K562 (cell line): ENCODE results near the gene TBC1D17. TPM values are rescaled to one million over a fixed set of nuclear protein-coding genes. Genes with fewer than 3 reads are reported as not detected.

Experiments used
- AFF1 ChIP-seq, 2 experiments: fragments of 450-650 bp; IDR thresholded peaks; 2 replicates each; pipeline ENCODE4 v1.6.1; 2018; ENCODE audit warnings: mild to moderate bottlenecking in 2 of 2, low read depth in 1 of 2; ENCODE audit not compliant: partially characterized antibody in 2 of 2
- ARHGAP35 ChIP-seq: fragments of 450-650 bp; IDR thresholded peaks from 2 replicates; pipeline ENCODE4 v1.6.1; 2018; ENCODE audit not compliant: partially characterized antibody
- BRD4 ChIP-seq: fragments of 200-600 bp; sonication (generic); IDR thresholded peaks from 2 replicates; pipeline ENCODE4 v1.6.1; 2017; ENCODE audit warnings: inconsistent platforms
- DNMT1 ChIP-seq: fragments of 450-650 bp; IDR thresholded peaks from 2 replicates; pipeline ENCODE4 v1.6.1; 2016; ENCODE audit warnings: antibody characterized with exemption, mild to moderate bottlenecking
- ELF4 ChIP-seq: fragments of 450-650 bp; formaldehyde crosslinking; IDR thresholded peaks from 2 replicates; pipeline ENCODE4 v1.4.0; 2022; ENCODE audit warnings: missing genetic modification characterization
- IFI16 ChIP-seq: fragments of 250-450 bp; sonication (Bioruptor Pico); IDR thresholded peaks from 2 replicates; pipeline ENCODE4 v2.1.2; 2022; ENCODE audit warnings: mild to moderate bottlenecking, inconsistent platforms
- MLLT1 ChIP-seq, 2 experiments: fragments of 450-650 bp; IDR thresholded peaks; 2 replicates each; pipeline ENCODE4 v1.6.1; 2016
- NFATC3 ChIP-seq: fragments of 450-650 bp; IDR thresholded peaks from 2 replicates; pipeline ENCODE4 v1.6.1; 2017; ENCODE audit warnings: mild to moderate bottlenecking
- TFE3 ChIP-seq: fragments of 450-650 bp; formaldehyde crosslinking; IDR thresholded peaks from 2 replicates; pipeline ENCODE4 v1.4.0; 2020; ENCODE audit warnings: mild to moderate bottlenecking, mixed read lengths
- THRB ChIP-seq: fragments of 450-650 bp; formaldehyde crosslinking; conservative IDR thresholded peaks from 2 replicates; pipeline ENCODE4 v1.4.0; 2022; ENCODE audit warnings: mild to moderate bottlenecking, missing genetic modification characterization
- TOE1 ChIP-seq, 2 experiments: fragments of 450-650 bp in 1 of 2; sonication (generic) in 1 of 2; formaldehyde crosslinking in 1 of 2; IDR thresholded peaks; 2 replicates each; pipeline versions ENCODE4 v1.7.1 to v1.8.0; 2016 to 2022; ENCODE audit warnings: borderline replicate concordance in 2 of 2, mild to moderate bottlenecking in 2 of 2, antibody characterized with exemption in 1 of 2, inconsistent platforms in 1 of 2, low read depth in 1 of 2, missing genetic modification reagents in 1 of 2, moderate library complexity in 1 of 2
- TSC22D4 ChIP-seq: fragments of 450-650 bp; IDR thresholded peaks from 2 replicates; pipeline ENCODE4 v1.6.1; 2016; ENCODE audit warnings: missing genetic modification characterization, missing biosample characterization, control low read depth
- ZBTB7A ChIP-seq: IDR thresholded peaks from 2 replicates; pipeline ENCODE4 v1.6.1; 2011; ENCODE audit warnings: low read depth, mild to moderate bottlenecking, low read length, moderate library complexity, borderline replicate concordance; ENCODE audit not compliant: control insufficient read depth
- ZC3H8 ChIP-seq: fragments of 450-650 bp; IDR thresholded peaks from 2 replicates; pipeline ENCODE4 v1.6.1; 2017
- ZNF398 ChIP-seq: fragments of 250-450 bp; sonication (Bioruptor Pico); IDR thresholded peaks from 2 replicates; pipeline ENCODE4 v1.8.0; 2021; ENCODE audit warnings: moderate library complexity, mild to moderate bottlenecking, inconsistent platforms
- ZNF766 ChIP-seq: fragments of 200-800 bp; sonication (Bioruptor generic); conservative IDR thresholded peaks from 2 replicates; pipeline ENCODE4 v1.6.1; 2016; ENCODE audit warnings: missing genetic modification characterization, missing compliant biosample characterization
- polyA plus RNA-seq, 8 experiments: library from polyadenylated mRNA; depleted of rRNA in 4 of 8; stranded (reverse) in 5 of 8; unstranded in 3 of 8; fragments of >200 nt; fragmentation: Nextera tagmentation in 2 of 8; fragmentation: Illumina TruSeq in 1 of 8; extraction: Ambion mirVana in 2 of 8; extraction: Trizol in 1 of 8; gene quantifications; 2 replicates each; pipeline versions ENCODE4 v1.2.1 to v1.2.3, GENCODE V29; 2011 to 2014; ENCODE audit warnings: inconsistent platforms in 1 of 8, missing spikeins in 1 of 8
- total RNA-seq, 7 experiments: library from RNA; depleted of rRNA in 6 of 7; stranded (reverse); fragments of >200 nt in 6 of 7; fragmentation: Illumina TruSeq in 2 of 7; extraction: Trizol in 2 of 7; gene quantifications; 2 replicates each; pipeline versions ENCODE4 v1.2.1 to v1.2.3, GENCODE V29; 2011 to 2021; ENCODE audit warnings: low replicate concordance in 1 of 7

TBC1D17 gene
- total and polyA plus RNA-seq, 9 of the 15 experiments (the other 6 are each of a cell fraction or from before 2014, with no cell fraction given) = 0.42 to 16.0 (median 3.8) TPM

GRCh38 chr19:49932041-49932451, 54.5 kb downstream of the TBC1D17 start (continued):
- TF ChIP-seq AFF1 (IDR thresholded peaks at IDR 0.05; ENCODE audit: low read depth in 1 of 2, partially characterized antibody in 2 of 2) (peak in 1 of 2 experiments; percentile 49), ZBTB7A (no peak), TFE3 (no peak), ZNF766 (CRISPR knock-in tag) (no peak), TOE1 (IDR thresholded peaks at IDR 0.05; ENCODE audit: borderline replicate concordance) (0 out of 2 replicates have a peak, but pooled peaks have one; percentile 22), TOE1 (CRISPR knock-in tag; IDR thresholded peaks at IDR 0.05; ENCODE audit: borderline replicate concordance, low read depth) (no peak), NFATC3 (0 out of 2 replicates have a peak, but pooled peaks have one; percentile 62), DNMT1 (0 out of 2 replicates have a peak, but pooled peaks have one; percentile 32), IFI16 (CRISPR knock-in tag) (no peak), ZNF398 (CRISPR knock-in tag) (no peak), MLLT1 (IDR thresholded peaks at IDR 0.05) (peak; percentile 52 to 56; a peak in 2 of 4 replicates), ARHGAP35 (no peak), TSC22D4 (tag) (peak; percentile 75; the same call in 1 of the 2 replicates), ZC3H8 (no peak), BRD4 (no peak), ELF4 (CRISPR knock-in tag) (peak; percentile 98), THRB (CRISPR knock-in tag) (peak; percentile 98)
